Astrocyte (in vitro differentiated cells and primary cell): ENCODE results near the gene PLSCR1. TPM values are rescaled to one million over a fixed set of nuclear protein-coding genes. Genes with fewer than 3 reads are reported as not detected.
"Not testable (repeated sequence)": the region's sequence is repeated elsewhere in the genome, so short reads cannot be mapped to it uniquely, and the experiment has no call there.

Source experiments
- DNase-seq: peaks from one replicate; pipeline ENCODE4 v3.0.0-alpha.2; 2010; ENCODE audit warnings: low read depth
- FAIRE-seq: peaks from 2 replicates; lab custom pipeline; 2011; peaks lifted over from hg19 to GRCh38; lab: Jason Lieb, UNC
- H2AFZ ChIP-seq: 2 replicates; pipeline ENCODE4 v1.6.0; 2012; ENCODE audit warnings: low read depth, low read length, inconsistent platforms
- H3K27ac ChIP-seq: 2 replicates; pipeline ENCODE4 v1.5.1; 2011; ENCODE audit warnings: low read depth, low read length, inconsistent platforms
- H3K27me3 ChIP-seq: 2 replicates; pipeline ENCODE4 v1.6.0; 2011; ENCODE audit warnings: low read length, inconsistent platforms; ENCODE audit not compliant: insufficient read depth
- H3K36me3 ChIP-seq: 2 replicates; pipeline ENCODE4 v1.5.1; 2011; ENCODE audit warnings: low read length, inconsistent platforms; ENCODE audit not compliant: insufficient read depth
- H3K4me1 ChIP-seq: 2 replicates; pipeline ENCODE4 v1.5.1; 2011; ENCODE audit warnings: low read length, inconsistent platforms; ENCODE audit not compliant: insufficient read depth
- H3K4me2 ChIP-seq: 2 replicates; pipeline ENCODE4 v1.6.0; 2012; ENCODE audit warnings: low read length, inconsistent platforms
- H3K4me3 ChIP-seq: 2 replicates; pipeline ENCODE4 v1.5.1; 2011; ENCODE audit warnings: low read depth, mild to moderate bottlenecking, low read length, inconsistent platforms; ENCODE audit not compliant: insufficient read depth
- H3K79me2 ChIP-seq: 2 replicates; pipeline ENCODE4 v1.6.0; 2012; ENCODE audit warnings: mild to moderate bottlenecking, low read length, inconsistent platforms; ENCODE audit not compliant: insufficient read depth
- H3K9ac ChIP-seq: 2 replicates; pipeline ENCODE4 v1.6.0; 2012; ENCODE audit warnings: mild to moderate bottlenecking, low read length, inconsistent platforms
- H3K9me3 ChIP-seq: 2 replicates; pipeline ENCODE4 v1.5.1; 2012; ENCODE audit warnings: low read depth, mild to moderate bottlenecking, low read length, inconsistent platforms; ENCODE audit not compliant: insufficient read depth
- H4K20me1 ChIP-seq: 2 replicates; pipeline ENCODE4 v1.6.0; 2012; ENCODE audit warnings: low read length, inconsistent platforms; ENCODE audit not compliant: insufficient read depth
- H3K27ac Mint-ChIP-seq: one replicate; pipeline ENCODE4 v1.8.0; 2021; ENCODE audit warnings: mild to moderate bottlenecking, mixed read lengths; ENCODE audit not compliant: unreplicated experiment
- H3K27me3 Mint-ChIP-seq: one replicate; pipeline ENCODE4 v1.8.0; 2021; ENCODE audit warnings: low read depth, mixed read lengths; ENCODE audit not compliant: unreplicated experiment
- H3K36me3 Mint-ChIP-seq: one replicate; pipeline ENCODE4 v1.8.0; 2021; ENCODE audit warnings: low read depth, mixed read lengths; ENCODE audit not compliant: unreplicated experiment
- H3K4me1 Mint-ChIP-seq: one replicate; pipeline ENCODE4 v1.8.0; 2021; ENCODE audit warnings: low read depth, mixed read lengths; ENCODE audit not compliant: unreplicated experiment
- H3K4me3 Mint-ChIP-seq: one replicate; pipeline ENCODE4 v1.8.0; 2021; ENCODE audit warnings: mild to moderate bottlenecking, moderate library complexity, mixed read lengths; ENCODE audit not compliant: unreplicated experiment
- H3K9me3 Mint-ChIP-seq: one replicate; pipeline ENCODE4 v1.8.0; 2021; ENCODE audit warnings: mild to moderate bottlenecking, mixed read lengths; ENCODE audit not compliant: unreplicated experiment
- EZH2 ChIP-seq: IDR thresholded peaks from 2 replicates; pipeline ENCODE4 v1.6.1; 2012; ENCODE audit warnings: mild to moderate bottlenecking, low read length, inconsistent platforms; ENCODE audit not compliant: insufficient read depth
- total RNA-seq: library from RNA; stranded (reverse); gene quantifications from 2 replicates; pipeline ENCODE4 v1.2.1, GENCODE V29; 2021
- TF ChIP-seq, protein P1 (sequence below): IDR thresholded peaks from 2 replicates; pipeline ENCODE4 v1.5.1; 2011; ENCODE audit warnings: low read depth, mild to moderate bottlenecking, inconsistent platforms, low read length, moderate library complexity; ENCODE audit not compliant: insufficient read depth

PLSCR1 gene
- total RNA-seq, 1 donor from 2014 or later = 178 TPM

DNA sequence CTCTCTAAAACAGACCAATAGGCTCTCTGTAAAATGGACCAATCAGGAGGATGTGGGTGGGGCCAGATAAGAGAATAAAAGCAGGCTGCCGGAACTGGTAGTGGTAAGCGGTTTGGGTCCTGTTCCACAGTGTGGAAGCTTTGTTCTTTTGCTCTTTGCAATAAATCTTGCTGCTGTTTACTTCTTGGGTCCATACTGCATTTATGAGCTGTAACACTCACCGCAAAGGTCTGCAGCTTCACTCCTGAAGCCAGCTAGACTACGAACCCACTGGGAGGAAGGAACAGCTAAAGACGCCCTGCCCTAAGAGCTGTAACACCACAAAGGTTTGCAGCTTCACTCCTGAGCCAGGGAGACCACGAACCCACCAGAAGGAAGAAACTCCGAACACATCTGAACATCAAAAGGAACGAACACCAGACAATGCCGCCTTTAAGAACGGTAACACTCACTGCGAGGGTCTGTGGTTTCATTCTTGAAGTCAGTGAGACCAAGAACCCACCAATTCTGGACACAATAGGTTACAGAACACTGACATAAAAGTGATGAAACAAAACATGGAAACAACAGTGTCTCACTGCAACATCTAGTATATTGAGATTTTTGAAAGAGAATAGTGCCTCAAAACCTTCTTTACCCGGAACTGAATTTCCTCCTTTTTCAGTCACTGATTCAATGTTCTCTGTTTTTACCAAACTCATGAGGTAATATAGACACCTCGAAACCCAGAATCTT is 46.2 kb downstream of the PLSCR1 start:
- H3K36me3 ChIP-seq = no peaks in the 10 kb centered on the region
- H3K27ac ChIP-seq = no peak overlapping the region
- Mint-ChIP-seq H3K27me3 (no peaks in the 10 kb centered on the region), H3K4me3 (no peak overlapping the region), H3K9me3 (peaks cover 7% of the 10 kb centered on the region), H3K36me3 (no peaks in the 10 kb centered on the region), H3K27ac (no peak overlapping the region), H3K4me1 (peaks cover 16% of the 10 kb centered on the region)
- no peaks in the 10 kb centered on the region for H3K27me3 ChIP-seq
- H3K4me2 ChIP-seq = no peak overlapping the region
- H3K4me3 ChIP-seq = no peak overlapping the region
- DNase-seq (no peak), FAIRE-seq (no peak)
- H3K4me1 ChIP-seq = peaks cover 5% of the 10 kb centered on the region
- no peak overlapping the region for H2AFZ ChIP-seq
- no peaks in the 10 kb centered on the region for H3K9me3 ChIP-seq
- no peaks in the 10 kb centered on the region for H4K20me1 ChIP-seq
- H3K79me2 ChIP-seq = no peaks in the 10 kb centered on the region
- TF ChIP-seq, protein P1, sequence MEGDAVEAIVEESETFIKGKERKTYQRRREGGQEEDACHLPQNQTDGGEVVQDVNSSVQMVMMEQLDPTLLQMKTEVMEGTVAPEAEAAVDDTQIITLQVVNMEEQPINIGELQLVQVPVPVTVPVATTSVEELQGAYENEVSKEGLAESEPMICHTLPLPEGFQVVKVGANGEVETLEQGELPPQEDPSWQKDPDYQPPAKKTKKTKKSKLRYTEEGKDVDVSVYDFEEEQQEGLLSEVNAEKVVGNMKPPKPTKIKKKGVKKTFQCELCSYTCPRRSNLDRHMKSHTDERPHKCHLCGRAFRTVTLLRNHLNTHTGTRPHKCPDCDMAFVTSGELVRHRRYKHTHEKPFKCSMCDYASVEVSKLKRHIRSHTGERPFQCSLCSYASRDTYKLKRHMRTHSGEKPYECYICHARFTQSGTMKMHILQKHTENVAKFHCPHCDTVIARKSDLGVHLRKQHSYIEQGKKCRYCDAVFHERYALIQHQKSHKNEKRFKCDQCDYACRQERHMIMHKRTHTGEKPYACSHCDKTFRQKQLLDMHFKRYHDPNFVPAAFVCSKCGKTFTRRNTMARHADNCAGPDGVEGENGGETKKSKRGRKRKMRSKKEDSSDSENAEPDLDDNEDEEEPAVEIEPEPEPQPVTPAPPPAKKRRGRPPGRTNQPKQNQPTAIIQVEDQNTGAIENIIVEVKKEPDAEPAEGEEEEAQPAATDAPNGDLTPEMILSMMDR = no peak
- no peak for TF ChIP-seq EZH2
- H3K9ac ChIP-seq = no peak overlapping the region

DNA sequence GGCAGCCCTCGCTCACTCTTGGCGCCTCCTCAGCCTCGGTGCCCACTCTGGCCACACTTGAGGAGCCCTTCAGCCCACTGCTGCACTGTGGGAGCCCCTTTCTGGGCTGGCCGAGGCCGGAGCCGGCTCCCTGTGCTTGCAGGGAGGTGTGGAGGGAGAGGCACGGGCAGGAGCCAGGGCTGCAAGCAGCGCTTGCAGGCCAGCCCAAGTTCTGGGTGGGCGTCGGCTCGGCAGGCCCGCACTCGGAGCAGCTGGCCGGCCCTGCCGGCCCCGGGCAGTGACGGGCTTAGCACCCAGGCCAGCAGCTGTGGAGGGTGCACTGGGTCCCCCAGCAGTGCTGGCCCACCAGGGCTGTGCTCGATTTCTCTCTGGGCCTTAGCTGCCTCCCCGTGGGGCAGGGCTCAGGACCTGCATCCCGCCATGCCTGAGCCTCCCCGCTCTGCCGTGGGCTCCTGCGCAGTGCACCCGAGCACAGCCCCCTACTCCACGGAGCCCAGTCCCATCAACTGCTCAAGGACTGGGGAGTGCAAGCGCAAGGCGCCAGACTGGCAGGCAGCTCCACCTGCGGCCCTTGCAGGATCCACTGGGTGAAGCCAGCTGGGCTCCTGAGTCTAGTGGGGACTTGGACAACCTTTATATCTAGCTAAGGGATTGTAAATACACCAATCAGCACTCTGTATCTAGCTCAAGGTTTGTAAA is 47.1 kb downstream of the PLSCR1 start:
- not testable (repeated sequence) for H3K36me3 Mint-ChIP-seq, H3K4me1 ChIP-seq, H3K27ac ChIP-seq, H3K27ac Mint-ChIP-seq, H3K9me3 Mint-ChIP-seq, H3K4me3 Mint-ChIP-seq, H3K9me3 ChIP-seq, H3K79me2 ChIP-seq, H3K36me3 ChIP-seq, H3K27me3 ChIP-seq, H3K4me2 ChIP-seq, H2AFZ ChIP-seq, FAIRE-seq, H3K4me3 ChIP-seq, DNase-seq, H3K27me3 Mint-ChIP-seq, H3K9ac ChIP-seq, H3K4me1 Mint-ChIP-seq, H4K20me1 ChIP-seq

DNA sequence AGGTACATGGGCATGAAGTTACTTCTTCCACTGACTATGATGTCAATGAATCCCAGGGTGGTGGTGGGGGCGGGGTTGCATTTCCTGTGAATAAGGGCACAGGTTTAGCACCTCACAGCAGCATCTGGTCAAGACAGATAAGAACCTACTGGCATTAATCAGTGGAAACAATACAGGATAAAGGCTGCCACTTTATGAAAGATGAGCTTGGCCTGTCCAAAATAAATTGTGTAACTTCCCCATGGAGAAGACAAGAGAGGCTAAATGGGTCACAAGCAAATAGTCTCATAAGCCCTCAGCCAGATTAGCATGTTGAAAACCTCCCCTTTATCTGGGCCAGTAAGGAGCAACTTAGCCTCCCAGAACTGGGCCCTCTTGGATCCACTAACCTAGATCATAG is 47.7 kb downstream of the PLSCR1 start:
- no peaks in the 10 kb centered on the region for H3K27me3 Mint-ChIP-seq
- H3K9me3 Mint-ChIP-seq = peaks cover 8% of the 10 kb centered on the region
- Histone ChIP-seq H3K4me1 (no peaks in the 10 kb centered on the region), H3K9me3 (no peaks in the 10 kb centered on the region), H3K27me3 (no peaks in the 10 kb centered on the region), H3K36me3 (no peaks in the 10 kb centered on the region), H3K79me2 (no peaks in the 10 kb centered on the region), H3K9ac (no peak overlapping the region), H4K20me1 (no peaks in the 10 kb centered on the region), H3K4me3 (no peak overlapping the region), H3K27ac (no peak overlapping the region), H2AFZ (no peak overlapping the region), H3K4me2 (no peak overlapping the region)
- DNase-seq (no peak), FAIRE-seq (no peak)
- TF ChIP-seq, protein P1 = no peak
- TF ChIP-seq EZH2 = no peak
- H3K27ac Mint-ChIP-seq = no peak overlapping the region
- H3K4me1 Mint-ChIP-seq = peaks cover 10% of the 10 kb centered on the region
- no peak overlapping the region for H3K4me3 Mint-ChIP-seq
- no peaks in the 10 kb centered on the region for H3K36me3 Mint-ChIP-seq
